NCI-H748 (cell line): ENCODE data around the gene TFIP11.

Experiments
- DNase-seq: peaks from one replicate; lab custom pipeline; 2025; ENCODE audit not compliant: unreplicated experiment; lab: John Stamatoyannopoulos, UW

TFIP11 gene

DNA sequence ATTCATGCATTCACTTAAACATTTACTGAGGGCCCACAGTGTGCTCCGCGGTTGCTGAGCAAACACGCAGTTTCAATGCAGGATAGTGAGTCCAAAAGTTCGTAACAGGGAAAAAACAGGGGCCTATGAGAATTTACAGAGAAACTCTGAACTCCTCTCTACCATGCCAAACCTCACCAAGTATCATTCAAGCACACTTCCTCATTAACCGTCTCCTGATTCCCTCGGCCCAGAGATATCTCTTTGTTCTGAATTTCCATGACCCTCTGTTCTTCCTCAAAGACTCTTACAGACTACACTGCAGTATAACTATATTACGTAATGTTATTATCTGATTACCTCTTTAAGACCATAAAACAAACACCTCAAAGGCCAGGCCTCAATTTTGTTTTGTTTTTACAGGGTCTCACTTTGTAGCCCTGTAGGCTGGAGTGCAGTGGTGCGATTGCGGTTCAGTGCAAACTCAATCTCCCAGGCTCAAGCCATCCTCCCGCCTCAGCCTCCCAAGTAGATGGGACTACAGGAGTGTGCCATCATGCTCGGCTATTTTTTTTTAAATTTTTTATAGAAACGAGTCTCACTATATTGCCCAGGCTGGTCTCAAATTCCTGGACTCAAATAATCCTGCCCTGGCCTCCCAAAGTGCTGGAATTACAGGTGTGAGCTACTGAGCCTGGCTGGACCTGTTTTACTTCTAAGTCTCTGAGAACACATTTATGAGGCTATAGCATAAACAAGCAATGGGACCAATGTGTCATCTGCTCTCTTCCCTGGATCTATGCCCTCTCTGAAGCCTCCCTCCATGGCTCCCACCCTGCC lies 32.3 kb downstream of the TFIP11 start:
- no peak for DNase-seq

DNA sequence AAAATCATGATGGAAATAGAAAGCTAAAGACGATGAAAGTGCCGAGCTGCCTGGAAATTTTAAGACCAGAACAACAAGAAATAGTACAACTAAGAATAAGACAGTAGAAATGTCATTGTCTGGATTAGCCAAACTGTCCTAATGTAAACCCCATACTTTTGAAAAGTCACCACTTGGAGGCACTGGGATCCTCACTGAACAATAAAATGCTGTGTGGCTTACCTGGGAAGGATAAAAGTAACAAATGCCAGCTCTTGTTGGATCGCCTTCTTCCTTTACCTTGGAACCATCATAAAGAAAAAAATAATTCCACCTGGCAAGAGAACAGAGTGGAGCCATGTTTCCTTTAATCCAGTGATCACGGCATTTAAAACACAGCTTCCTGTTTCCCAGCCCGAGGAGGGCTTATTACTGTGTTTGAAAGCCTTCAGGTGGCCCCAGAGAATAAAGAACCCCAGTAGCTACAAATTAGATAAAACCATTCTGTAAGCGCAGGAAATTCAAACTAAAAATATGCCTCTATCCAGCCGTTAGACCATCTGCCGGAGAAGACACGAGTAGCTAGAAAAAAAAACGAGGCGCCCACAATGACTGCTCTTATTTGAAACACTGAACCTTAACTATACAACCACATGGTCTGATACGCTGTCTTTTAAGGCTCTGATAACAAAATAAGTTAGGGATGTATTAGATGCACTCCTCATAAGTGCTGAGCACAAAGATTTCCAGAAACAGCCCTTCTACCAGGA lies 33.1 kb downstream of the TFIP11 start:
- DNase-seq = no peak

DNA sequence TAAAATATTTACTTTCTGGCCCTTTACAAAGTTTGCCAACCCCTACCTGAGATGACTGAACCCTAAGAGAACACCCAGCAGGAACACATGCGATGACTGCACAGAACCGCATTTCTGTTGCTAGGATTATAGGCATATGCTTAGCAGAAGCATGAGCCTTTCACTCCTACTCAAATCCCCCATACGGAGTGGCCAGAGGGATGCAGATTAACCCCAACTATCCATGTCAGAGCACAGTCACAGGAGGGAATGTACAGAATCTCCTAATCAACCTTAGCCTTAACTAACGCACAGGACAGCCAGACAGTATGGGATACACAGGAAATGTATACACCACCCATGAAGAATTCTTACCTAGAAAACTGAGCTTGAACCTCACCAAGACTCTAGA lies 34.9 kb downstream of the TFIP11 start:
- no peak for DNase-seq

DNA sequence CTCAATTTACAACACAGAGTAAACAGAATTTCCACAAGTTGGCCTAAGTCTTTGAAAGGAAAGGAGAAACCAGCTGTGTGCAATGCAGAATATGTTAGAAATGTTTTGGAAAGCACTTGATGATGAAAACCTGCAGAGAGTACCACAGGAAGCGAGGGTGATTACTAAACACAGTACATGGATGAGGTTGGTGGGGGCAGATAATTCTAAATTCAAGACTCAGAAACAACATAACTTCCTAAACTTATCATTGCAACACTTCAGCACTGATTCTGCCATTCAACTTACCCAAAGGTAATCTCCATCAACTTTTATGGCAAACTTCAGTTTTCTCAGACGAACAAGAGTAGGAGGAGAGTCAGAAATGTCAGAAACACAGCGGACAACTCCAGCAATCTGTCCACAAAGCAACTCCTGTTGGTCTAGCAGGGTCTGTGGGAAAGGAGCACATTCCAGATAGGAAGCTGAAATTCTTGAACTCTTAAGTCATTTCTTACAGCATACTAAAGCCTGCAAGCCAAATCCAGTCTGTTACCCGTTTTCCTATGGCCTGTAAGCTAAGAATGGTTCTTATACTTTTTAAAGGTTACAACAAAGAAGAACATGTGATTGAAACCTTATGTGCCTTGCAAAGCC lies 35.5 kb downstream of the TFIP11 start:
- no peak for DNase-seq

DNA sequence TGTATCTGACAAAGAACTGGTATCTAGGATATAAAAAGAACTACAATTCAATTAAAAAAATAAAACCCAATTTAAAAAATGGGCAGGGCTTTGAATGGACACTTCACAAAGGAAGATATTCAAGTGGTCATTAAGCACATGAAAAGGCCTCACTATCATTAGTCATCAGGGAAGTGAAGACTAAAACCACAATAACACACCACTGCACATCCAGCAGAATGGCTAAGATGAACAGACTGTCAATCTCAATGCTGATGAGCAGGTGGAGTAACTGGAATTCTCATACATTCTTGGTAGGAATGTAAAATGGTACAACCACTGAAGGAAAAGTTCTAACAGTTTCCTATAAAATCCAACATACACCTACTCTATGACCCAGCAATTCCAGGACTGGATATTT lies 37.6 kb downstream of the TFIP11 start:
- no peak for DNase-seq

DNA sequence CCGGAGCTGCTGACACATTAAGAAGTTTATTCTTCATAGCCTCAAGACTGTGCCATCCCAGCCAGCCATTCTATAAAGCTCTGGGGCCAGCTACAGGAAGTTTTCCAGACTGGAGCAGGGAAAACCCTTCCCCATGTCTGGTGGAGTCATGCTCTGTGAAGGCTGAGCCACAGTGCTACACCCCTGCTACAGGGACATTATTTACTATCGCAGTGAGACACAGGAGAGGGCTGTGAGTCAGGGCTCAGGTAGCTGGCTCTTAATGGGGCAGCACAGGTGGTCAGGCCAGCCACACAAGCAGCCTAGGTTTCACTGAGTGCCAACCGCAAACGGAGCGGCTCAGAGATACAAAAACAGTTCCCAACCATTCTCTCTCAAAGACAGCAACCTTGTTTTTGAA lies 40.8 kb downstream of the TFIP11 start:
- DNase-seq = no peak

DNA sequence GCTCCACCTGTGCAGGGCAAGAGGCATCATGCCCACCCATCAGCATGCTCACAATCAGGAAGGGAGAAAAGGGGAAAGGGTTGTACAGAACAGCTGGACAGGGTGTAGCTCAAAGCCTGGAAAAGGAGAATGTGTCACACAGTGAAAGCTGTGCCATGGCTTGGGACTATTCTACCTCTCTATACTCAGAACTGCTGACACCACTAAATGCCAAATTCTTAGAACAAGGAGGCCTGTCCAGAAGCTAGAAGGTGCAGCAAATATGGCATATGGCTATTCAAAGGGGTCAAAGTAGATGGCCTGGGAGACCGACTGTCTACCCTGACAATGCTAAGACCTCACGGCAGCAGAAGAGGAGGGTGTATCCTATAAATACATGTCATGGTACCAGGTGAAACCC lies 41.5 kb downstream of the TFIP11 start:
- no peak for DNase-seq

DNA sequence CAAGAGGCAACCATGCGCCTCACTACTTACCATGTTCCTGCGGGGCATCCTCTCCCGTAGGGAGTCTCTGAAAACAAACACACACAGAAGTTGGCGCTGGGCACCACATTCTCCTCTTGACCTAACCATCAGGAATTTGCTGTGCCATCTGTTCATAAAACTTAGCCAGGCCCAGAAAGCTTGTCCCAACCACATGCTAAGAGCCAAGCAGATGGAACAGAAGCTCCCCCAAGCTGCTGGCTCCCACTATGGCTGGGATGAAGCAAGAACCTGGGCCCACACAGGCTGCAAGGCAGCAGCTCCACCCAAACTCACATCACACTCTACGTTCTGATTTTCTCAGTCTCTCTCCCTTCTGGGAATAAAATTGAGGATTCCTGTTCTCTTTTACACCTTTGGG lies 46.1 kb downstream of the TFIP11 start:
- DNase-seq = no peak

DNA sequence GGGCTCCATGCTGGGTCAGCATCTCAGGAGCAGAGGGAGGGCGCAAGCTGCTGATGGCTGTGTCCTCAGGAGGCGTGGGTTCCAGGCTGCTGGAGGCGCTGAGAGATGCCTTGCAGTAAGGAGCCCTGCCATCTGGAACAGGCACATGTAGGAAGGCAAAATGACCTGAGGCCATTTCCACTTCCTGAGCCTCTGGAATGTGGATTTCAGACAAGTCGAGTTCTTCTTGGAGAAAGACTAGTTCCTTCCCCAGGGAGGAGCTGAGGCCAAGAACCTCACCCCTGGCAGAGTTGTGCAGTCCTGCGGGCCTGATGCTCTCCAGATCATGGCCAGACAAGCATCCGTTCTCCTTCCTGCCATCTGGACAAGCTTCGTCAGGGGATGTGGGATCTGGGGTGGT lies 48.0 kb downstream of the TFIP11 start:
- no peak for DNase-seq

DNA sequence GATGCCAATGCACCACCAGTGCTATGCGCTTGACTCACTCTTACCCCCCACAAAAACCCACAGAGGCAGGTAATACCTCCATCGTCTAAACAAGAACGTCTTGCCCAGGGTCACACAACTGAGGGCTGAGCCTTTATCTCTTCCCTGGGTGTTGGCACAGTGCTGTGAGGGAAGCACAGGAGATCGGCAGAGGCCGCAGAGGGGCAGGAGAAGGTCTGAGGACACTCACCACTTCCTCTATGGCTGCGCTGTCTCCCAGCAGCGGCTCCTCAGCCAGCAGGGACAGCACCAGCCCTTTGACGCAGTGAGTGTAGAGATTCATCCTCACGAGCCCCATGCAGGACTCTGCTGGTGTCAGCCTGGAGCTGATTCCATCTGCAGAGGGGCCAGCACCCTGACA lies 48.6 kb downstream of the TFIP11 start:
- DNase-seq = no peak

DNA sequence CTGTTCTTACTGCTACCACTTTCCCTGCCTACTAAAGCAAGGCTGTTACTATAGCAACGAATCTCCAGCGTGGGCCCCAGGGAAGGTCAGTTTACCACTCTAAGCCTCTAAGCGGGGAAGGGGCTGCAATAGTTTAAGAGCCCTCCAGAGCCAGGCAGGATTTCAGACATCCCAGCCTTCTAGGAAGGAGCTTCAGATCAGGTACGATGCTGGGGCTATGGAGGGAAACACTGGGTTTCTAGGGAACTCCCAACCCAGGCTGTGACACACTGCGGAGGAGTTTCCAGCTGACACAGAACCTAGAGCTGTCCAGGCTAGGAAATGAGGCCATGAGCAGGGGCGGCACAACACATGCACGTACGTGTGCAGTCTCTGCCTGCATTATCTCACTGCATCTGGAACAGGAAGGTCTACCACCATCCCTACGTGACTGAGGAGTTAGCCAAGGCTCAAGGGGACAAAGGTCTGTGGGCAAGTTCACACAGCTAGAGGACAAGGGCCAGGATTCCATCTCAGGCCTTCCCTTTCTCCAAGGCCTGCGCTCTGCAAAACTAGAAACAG lies 49.1 kb downstream of the TFIP11 start:
- no peak for DNase-seq

DNA sequence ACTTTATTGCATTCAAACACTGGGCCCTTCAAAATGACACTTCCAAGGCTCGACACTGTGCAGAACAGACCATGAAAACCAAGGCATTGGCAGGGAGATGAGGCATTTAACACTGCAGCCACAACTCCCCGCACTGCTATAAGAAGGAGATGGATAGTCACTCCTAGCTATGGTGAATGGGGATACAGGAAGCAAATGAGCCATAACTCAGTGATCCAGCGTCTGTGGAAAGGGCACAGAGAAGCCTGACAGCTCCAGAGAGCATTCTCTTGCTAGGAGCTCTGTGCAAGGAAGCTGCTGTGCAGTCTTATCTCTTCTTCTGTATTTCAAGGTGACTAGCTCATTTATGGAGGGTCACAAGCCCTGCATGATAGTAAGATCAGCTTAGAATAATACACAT lies 49.6 kb downstream of the TFIP11 start:
- DNase-seq = no peak

DNA sequence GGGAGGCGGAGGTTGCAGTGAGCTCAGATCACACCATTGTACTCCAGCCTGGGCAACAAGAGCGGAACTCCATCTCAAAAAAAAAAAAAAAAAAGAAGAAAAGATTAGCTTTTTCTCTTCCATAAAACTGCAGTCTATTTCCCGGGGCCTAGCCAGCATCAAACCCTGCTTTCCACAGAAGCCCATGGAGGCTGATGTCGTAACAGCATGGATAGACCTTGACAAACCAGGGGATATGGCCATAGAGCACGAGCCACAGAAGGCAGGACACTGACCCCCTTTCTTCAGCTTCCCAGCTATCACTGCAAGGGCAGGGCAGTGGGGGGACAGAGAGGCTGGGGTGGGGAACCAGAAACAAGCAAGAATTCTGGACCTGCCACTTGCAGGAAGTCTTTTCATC lies 50.2 kb downstream of the TFIP11 start:
- no peak for DNase-seq

DNA sequence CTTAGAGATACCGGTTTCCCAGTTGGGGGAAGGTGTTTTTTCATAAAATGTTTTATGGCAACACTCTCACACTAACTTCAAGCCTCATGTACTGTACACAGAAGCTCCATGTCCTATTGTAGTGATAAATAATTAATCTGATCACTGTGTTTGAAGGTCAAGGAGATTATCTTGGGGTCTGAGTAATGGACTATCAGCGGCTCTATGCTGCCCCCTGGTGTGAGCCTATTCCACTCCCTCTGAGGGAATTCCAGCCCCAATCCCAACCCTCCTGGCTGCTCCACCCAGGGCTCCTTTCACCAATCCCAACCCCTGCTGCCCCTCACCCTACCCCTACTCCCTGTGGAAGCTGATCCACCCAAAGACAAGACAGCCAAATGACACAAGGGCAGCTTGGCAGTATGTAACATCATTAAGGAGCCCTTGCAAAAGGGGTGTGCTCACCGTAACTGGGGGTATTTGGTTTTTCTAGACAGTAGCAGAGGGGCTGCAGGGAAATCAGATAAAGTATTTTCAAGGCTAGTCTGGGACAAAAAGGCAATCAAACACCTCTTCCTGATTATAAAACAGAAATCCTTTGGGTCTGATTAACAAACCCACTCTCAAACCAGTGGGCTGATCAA lies 51.0 kb downstream of the TFIP11 start:
- DNase-seq = peak; percentile 40

DNA sequence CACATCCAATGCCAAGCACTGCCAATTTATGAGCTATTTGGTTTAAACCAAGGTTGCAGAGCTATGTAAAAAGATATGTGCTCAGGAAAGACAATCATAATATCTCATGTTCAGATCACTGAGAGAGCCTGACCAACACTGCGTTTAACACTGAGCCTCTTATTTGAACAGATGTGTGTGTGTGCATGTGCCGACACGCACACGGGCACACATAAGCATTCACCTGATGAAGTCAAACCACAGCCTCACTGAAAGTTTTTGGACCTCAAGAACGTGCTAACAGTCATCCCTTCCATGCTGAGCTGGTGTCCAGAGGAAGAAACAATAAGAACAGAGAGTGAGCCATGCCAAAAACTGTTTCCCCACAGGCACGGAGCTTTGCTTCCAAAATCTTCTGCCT lies 52.1 kb downstream of the TFIP11 start:
- no peak for DNase-seq

DNA sequence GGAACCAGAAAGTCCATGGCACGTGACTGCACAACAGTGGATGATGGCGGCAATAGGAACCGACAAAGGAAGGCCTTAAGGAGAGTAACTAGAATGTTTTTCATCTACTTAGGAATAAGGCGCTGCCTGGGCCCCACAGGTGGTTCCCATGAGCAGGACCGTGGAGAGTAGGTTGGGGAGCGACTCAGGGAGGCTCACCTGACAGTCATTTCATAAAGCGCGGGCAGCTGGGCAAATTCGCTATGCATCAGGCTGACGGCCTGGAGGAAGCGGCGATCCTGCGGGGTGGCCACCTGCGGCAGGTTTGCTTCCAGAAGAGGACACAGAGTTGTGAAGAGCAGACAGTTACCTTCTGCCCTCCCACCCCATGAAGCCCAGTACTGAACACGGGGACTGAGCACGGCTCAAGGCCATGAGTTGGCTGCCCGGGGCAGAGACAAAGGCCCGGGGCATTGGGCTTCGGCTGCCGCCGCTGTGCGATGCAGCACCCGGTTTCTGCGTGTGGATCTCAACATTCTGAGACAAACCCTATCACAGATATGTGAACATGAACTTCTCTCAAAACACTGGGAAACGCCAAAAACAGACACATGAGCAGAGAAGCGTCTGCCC lies 54.5 kb downstream of the TFIP11 start:
- no peak for DNase-seq

DNA sequence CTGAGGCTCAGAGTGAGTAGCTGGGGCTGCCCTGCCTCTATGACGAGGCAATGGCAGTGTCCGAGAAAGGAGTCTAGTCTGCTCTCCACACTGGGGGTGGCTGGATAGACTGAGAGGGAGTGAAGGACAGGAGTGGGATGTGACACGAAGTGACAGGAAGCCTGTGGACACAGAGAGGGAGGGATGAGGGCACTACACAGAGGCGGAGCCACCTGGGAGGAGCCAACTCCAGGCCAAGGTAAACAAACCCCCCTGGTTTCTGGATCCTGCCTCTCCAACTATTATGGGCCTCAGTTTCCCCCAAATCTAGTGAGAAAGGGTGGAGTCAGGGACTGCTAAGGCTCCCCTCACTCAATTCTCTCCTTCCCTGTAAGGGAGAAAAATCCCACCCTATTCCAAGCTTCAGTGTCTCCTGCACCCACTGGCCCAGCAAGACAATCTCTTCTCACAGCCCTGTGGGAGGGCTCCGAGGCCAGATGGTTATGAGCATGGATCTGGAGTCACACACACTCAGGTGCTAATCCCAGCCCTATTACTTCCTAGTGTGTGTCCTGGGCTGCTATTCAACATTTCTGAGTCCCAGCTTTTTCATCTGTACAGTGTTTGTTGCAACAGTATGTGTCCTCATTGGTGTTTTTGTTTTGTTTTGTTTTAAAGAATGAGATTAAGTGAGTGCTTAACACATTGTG lies 58.3 kb downstream of the TFIP11 start:
- no peak for DNase-seq

DNA sequence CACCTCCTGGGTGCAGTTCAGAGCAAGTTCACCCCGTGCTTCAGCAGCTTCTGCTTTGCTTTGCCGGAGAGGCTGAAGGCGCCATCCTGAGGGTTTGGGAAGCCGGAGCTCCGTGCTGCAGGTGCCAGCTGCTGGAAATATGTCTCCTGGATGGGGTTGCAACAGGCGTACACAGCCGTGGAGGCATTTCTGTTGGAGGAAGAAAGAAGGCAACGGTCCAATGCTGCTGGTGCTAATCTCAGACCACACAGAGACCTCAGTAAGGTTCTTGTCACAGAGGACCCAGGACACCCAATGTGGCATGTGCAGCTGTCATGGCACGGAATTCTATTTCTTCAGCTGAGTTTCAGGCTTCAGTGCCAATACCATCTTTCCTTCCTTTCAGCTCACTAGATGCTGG lies 59.1 kb downstream of the TFIP11 start:
- no peak for DNase-seq

DNA sequence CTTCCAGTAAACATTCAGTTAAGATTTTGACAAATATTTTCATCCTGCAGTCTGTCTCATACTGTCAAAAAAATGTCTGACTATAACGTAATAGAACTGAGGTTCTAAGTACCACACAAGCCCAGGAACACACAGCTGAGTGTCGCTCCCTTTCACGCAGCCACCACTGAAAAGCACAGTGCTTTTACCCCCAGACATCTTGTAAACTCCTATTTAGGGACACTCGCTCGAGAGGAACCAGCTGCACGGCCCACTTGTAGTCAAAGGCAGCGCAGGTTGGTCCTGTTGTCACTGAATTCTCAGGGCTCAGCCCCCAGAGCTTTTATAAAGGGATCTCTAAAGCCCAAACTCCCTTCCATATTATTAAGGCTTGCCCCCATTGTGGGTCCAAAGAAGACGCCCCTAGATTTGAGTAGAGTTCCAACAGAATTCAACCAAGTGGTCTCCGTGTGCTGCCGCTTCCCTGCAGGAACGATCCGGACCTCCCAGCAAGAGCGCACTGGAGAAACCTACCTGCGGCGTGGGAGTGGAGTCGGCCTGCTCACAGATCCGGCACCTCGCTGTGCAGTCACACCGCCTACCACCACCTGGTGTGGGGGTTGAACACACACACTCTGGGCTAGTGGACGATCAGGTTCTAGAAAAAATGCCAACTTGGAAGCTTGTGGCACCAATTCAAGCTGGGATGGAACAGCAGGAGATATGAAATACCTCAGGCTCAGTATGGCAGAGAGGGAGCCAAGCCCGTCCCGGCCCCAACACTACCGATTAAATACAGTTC lies 59.8 kb downstream of the TFIP11 start:
- DNase-seq = no peak
